NK-92 treated with Interleukin-12 subunit alpha and Interleukin-12 subunit beta, amount 100 ng/mL, for 24 hours (cell line): ENCODE data around the gene SLC4A4.

Experiments used
- DNase-seq: peaks from one replicate; lab custom pipeline; 2025; lab: John Stamatoyannopoulos, UW

The SLC4A4 gene

GRCh38 chr4:71415491-71415890 lies 76.7 kb downstream of the SLC4A4 start:
- DNase-seq = no peak

GRCh38 chr4:71417150-71417549 lies 78.3 kb downstream of the SLC4A4 start:
- DNase-seq = no peak

GRCh38 chr4:71426381-71427042 lies 87.7 kb downstream of the SLC4A4 start:
- DNase-seq = no peak

GRCh38 chr4:71429106-71429505 lies 90.3 kb downstream of the SLC4A4 start:
- DNase-seq = no peak

GRCh38 chr4:71429962-71430361 lies 91.1 kb downstream of the SLC4A4 start:
- no peak for DNase-seq

- no peak for DNase-seq
Measured at GRCh38 chr4:71430609-71431008, 91.8 kb downstream of the SLC4A4 start.

GRCh38 chr4:71440612-71441011 lies 101.8 kb downstream of the SLC4A4 start:
- no peak for DNase-seq

- DNase-seq = no peak
Measured at GRCh38 chr4:71441186-71442169, 102.7 kb downstream of the SLC4A4 start.

- DNase-seq = no peak
Measured at GRCh38 chr4:71442336-71442735, 103.5 kb downstream of the SLC4A4 start.

GRCh38 chr4:71444395-71444794 lies 105.6 kb downstream of the SLC4A4 start:
- no peak for DNase-seq

- no peak for DNase-seq
Measured at GRCh38 chr4:71445811-71446210, 107.0 kb downstream of the SLC4A4 start.

- no peak for DNase-seq
Measured at GRCh38 chr4:71446479-71447081, 107.8 kb downstream of the SLC4A4 start.

- DNase-seq = no peak
Measured at GRCh38 chr4:71449040-71449439, 110.2 kb downstream of the SLC4A4 start.

- DNase-seq = no peak
Measured at GRCh38 chr4:71449878-71450277, 111.1 kb downstream of the SLC4A4 start.

GRCh38 chr4:71453531-71453930 lies 114.7 kb downstream of the SLC4A4 start:
- no peak for DNase-seq

- no peak for DNase-seq
Measured at GRCh38 chr4:71456841-71457240, 118.0 kb downstream of the SLC4A4 start.

- no peak for DNase-seq
Measured at GRCh38 chr4:71460371-71460770, 121.6 kb downstream of the SLC4A4 start.

GRCh38 chr4:71461422-71461821 lies 122.6 kb downstream of the SLC4A4 start:
- DNase-seq = no peak

GRCh38 chr4:71466775-71467174 lies 128.0 kb downstream of the SLC4A4 start:
- no peak for DNase-seq

- no peak for DNase-seq
Measured at GRCh38 chr4:71468116-71468710, 129.4 kb downstream of the SLC4A4 start.

- no peak for DNase-seq
Measured at GRCh38 chr4:71469541-71469940, 130.7 kb downstream of the SLC4A4 start.

- no peak for DNase-seq
Measured at GRCh38 chr4:71470524-71470923, 131.7 kb downstream of the SLC4A4 start.
